ENCODE data around the gene APBB2. TPM values are rescaled to one million over a fixed set of nuclear protein-coding genes. Genes with fewer than 3 reads are reported as not detected.

The APBB2 gene
- total RNA-seq, 2 donors from 2014 or later: 56.1 to 64.8 TPM

DNA sequence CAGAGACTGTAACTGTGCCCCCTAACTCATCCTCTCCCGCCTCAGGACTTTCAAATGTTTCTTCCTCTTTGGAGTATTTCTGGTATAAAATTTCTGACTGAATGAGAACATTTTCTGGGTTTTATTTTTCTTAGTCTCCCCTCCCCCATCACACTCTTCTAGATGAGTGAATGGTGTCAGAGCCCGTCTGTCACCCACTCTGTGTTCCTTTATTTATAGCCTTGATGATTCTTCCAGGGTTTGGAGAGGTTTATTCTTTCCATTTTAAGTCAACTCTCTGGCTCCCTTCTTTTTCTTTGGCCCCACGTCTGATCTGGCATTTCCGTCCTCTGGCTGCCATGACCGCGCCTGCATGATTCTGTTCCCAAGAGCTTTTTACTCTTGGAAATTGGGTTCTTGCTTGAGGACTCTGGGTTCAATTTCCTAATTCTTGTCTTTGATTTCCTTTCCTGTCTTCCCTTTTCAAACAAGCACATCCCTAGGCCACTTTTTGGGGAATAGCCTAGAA, 335.7 kb downstream of the APBB2 start:
- Mint-ChIP-seq H3K4me3 (no peak overlapping the region), H3K27ac (peak overlapping the region; percentile 56), H3K27me3 (ENCODE audit: insufficient read depth) (no peaks in the 10 kb centered on the region), H3K9me3 (no peaks in the 10 kb centered on the region), H3K36me3 (ENCODE audit: low read depth) (peaks cover 29% of the 10 kb centered on the region), H3K4me1 (peaks cover 60% of the 10 kb centered on the region)
- Histone ChIP-seq H3K27me3 (ENCODE audit: control insufficient read depth, insufficient read depth, low read length, poor library complexity, severe bottlenecking) (no peaks in the 10 kb centered on the region), H3K9ac (ENCODE audit: extremely low read depth, low read length, poor library complexity, severe bottlenecking) (no peak overlapping the region), H3K27ac (ENCODE audit: low read depth, low read length) (no peak overlapping the region), H3K9me3 (ENCODE audit: control insufficient read depth, low read length) (no peaks in the 10 kb centered on the region), H3K4me1 (ENCODE audit: control insufficient read depth, insufficient read depth, low read length) (peaks cover 40% of the 10 kb centered on the region), H3K4me3 (ENCODE audit: low read length) (no peak overlapping the region), H3K36me3 (ENCODE audit: control insufficient read depth, insufficient read depth, low read length) (peaks cover 3% of the 10 kb centered on the region)
- WGBS, 2 experiments (ENCODE audit: insufficient coverage in 1 of 2, insufficient read length in 1 of 2): 91 to 95% methylated on average over 4 to 6 of the region's 6 CpGs
- no peak for DNase-seq
- TF ChIP-seq, protein P1, sequence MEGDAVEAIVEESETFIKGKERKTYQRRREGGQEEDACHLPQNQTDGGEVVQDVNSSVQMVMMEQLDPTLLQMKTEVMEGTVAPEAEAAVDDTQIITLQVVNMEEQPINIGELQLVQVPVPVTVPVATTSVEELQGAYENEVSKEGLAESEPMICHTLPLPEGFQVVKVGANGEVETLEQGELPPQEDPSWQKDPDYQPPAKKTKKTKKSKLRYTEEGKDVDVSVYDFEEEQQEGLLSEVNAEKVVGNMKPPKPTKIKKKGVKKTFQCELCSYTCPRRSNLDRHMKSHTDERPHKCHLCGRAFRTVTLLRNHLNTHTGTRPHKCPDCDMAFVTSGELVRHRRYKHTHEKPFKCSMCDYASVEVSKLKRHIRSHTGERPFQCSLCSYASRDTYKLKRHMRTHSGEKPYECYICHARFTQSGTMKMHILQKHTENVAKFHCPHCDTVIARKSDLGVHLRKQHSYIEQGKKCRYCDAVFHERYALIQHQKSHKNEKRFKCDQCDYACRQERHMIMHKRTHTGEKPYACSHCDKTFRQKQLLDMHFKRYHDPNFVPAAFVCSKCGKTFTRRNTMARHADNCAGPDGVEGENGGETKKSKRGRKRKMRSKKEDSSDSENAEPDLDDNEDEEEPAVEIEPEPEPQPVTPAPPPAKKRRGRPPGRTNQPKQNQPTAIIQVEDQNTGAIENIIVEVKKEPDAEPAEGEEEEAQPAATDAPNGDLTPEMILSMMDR (conservative IDR thresholded peaks at IDR 0.05): no peak

DNA sequence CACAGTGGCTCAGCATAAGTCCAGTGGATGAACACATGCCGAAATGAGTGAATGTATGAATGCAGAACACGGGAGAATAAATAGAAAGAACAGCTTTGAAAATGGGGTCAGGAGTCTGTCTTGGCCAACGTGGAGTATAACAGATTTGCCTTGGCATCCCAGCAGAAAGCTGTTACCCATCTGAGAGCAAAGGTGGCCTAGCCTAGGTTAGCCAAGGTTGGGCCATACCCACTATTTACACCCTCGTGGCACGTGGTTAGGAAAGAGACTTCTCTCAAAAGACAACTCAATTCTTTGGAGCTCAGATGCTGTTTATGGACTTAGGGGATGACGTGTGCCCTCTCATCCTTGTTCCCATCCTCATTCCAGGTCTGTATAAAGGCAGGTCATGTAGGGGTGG, 337.3 kb downstream of the APBB2 start:
- Mint-ChIP-seq H3K4me3 (no peak overlapping the region), H3K9me3 (no peaks in the 10 kb centered on the region), H3K4me1 (peaks cover 56% of the 10 kb centered on the region), H3K36me3 (ENCODE audit: low read depth) (peaks cover 24% of the 10 kb centered on the region), H3K27ac (no peak overlapping the region), H3K27me3 (ENCODE audit: insufficient read depth) (no peaks in the 10 kb centered on the region)
- Histone ChIP-seq H3K4me3 (ENCODE audit: low read length) (no peak overlapping the region), H3K27ac (ENCODE audit: low read depth, low read length) (no peak overlapping the region), H3K9ac (ENCODE audit: extremely low read depth, low read length, poor library complexity, severe bottlenecking) (no peak overlapping the region), H3K9me3 (ENCODE audit: control insufficient read depth, low read length) (no peaks in the 10 kb centered on the region), H3K27me3 (ENCODE audit: control insufficient read depth, insufficient read depth, low read length, poor library complexity, severe bottlenecking) (no peaks in the 10 kb centered on the region), H3K36me3 (ENCODE audit: control insufficient read depth, insufficient read depth, low read length) (peaks cover 3% of the 10 kb centered on the region), H3K4me1 (ENCODE audit: control insufficient read depth, insufficient read depth, low read length) (peaks cover 34% of the 10 kb centered on the region)
- WGBS, 2 experiments (ENCODE audit: insufficient coverage in 1 of 2, insufficient read length in 1 of 2): 96 to 98% methylated on average over 3 to 6 of the region's 6 CpGs
- no peak for DNase-seq
- TF ChIP-seq, protein P1 (conservative IDR thresholded peaks at IDR 0.05): no peak

DNA sequence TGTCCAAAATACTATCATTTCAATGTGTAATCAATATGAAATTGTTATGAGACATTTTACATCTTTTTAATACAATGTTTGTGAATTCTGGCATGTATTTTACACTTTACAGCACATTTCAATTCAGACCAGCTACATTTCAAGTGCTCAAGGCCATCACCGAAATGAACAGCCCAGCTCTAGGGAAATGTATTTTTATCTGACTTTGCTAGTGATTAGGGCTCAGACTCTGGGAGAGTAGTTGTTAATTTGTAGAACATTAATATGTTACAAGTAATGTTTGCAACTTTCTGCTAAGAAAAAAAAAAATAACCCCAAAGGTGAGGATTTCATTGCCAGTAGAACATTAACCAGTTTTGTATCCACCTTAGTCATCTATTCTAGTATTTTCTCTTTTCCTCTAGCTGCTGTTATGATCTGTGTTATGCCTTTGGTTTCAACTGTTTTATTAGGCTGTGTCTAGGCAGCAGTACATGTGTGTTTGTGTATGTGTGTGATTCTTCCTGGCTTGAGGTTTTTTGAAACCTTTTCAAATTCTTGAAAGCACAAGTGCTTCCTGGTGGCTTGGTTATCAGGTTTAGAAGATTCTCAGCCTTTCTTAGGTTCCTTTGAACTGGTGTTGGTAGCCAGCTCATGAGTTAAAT, 338.7 kb downstream of the APBB2 start:
- no peak overlapping the region for H3K4me3 ChIP-seq (ENCODE audit: low read length)
- Mint-ChIP-seq H3K9me3 (no peaks in the 10 kb centered on the region), H3K4me1 (peaks cover 45% of the 10 kb centered on the region), H3K27ac (peak overlapping the region; percentile 78), H3K36me3 (ENCODE audit: low read depth) (peaks cover 18% of the 10 kb centered on the region), H3K27me3 (ENCODE audit: insufficient read depth) (no peaks in the 10 kb centered on the region), H3K4me3 (no peak overlapping the region)
- H3K4me1 ChIP-seq (ENCODE audit: control insufficient read depth, insufficient read depth, low read length): peaks cover 24% of the 10 kb centered on the region
- no peaks in the 10 kb centered on the region for H3K9me3 ChIP-seq (ENCODE audit: control insufficient read depth, low read length)
- no peaks in the 10 kb centered on the region for H3K27me3 ChIP-seq (ENCODE audit: control insufficient read depth, insufficient read depth, low read length, poor library complexity, severe bottlenecking)
- no peak overlapping the region for H3K9ac ChIP-seq (ENCODE audit: extremely low read depth, low read length, poor library complexity, severe bottlenecking)
- TF ChIP-seq, protein P1 (conservative IDR thresholded peaks at IDR 0.05): no peak
- WGBS, 2 experiments (ENCODE audit: insufficient coverage in 1 of 2, insufficient read length in 1 of 2): 94% methylated on average over 1 of the region's 1 CpG; no CpG with 5 or more reads in 1 of the 2 experiments
- no peak overlapping the region for H3K27ac ChIP-seq (ENCODE audit: low read depth, low read length)
- no peak for DNase-seq
- peaks cover 3% of the 10 kb centered on the region for H3K36me3 ChIP-seq (ENCODE audit: control insufficient read depth, insufficient read depth, low read length)

All from endodermal cell (in vitro differentiated cells).